Endodermal cell (in vitro differentiated cells): ENCODE measurements around the gene UQCR10. TPM values are rescaled to one million over a fixed set of nuclear protein-coding genes. Genes with fewer than 3 reads are reported as not detected.

Source experiments
- DNase-seq: peaks from one replicate; pipeline ENCODE4 v3.0.0-alpha.2; 2017
- H3K27ac ChIP-seq: 2 replicates; pipeline ENCODE4 v1.5.1; 2013; ENCODE audit warnings: mild to moderate bottlenecking, low read depth, low read length, moderate library complexity
- H3K27me3 ChIP-seq: 2 replicates; pipeline ENCODE4 v1.6.1; 2013; ENCODE audit warnings: mild to moderate bottlenecking, low read length, moderate library complexity; ENCODE audit not compliant: insufficient read depth, control insufficient read depth, poor library complexity, severe bottlenecking
- H3K36me3 ChIP-seq: 2 replicates; pipeline ENCODE4 v1.7.0; 2013; ENCODE audit warnings: mild to moderate bottlenecking, low read length, moderate library complexity; ENCODE audit not compliant: control insufficient read depth, insufficient read depth
- H3K4me1 ChIP-seq: one replicate; pipeline ENCODE4 v1.7.0; 2013; ENCODE audit warnings: low read length; ENCODE audit not compliant: control insufficient read depth, insufficient read depth
- H3K4me3 ChIP-seq: 2 replicates; pipeline ENCODE4 v1.5.1; 2013; ENCODE audit warnings: mild to moderate bottlenecking, low read length, moderate library complexity
- H3K9ac ChIP-seq: 2 replicates; pipeline ENCODE4 v1.6.1; 2013; ENCODE audit warnings: mild to moderate bottlenecking, low read length, moderate library complexity; ENCODE audit not compliant: poor library complexity, severe bottlenecking; ENCODE audit errors: extremely low read depth
- H3K9me3 ChIP-seq: 2 replicates; pipeline ENCODE4 v1.6.1; 2013; ENCODE audit warnings: mild to moderate bottlenecking, low read length, moderate library complexity; ENCODE audit not compliant: control insufficient read depth
- H3K27ac Mint-ChIP-seq: 2 replicates; pipeline ENCODE4 v1.8.0; 2020; ENCODE audit warnings: mixed read lengths
- H3K27me3 Mint-ChIP-seq: 2 replicates; pipeline ENCODE4 v1.8.0; 2021; ENCODE audit warnings: mild to moderate bottlenecking, mixed read lengths; ENCODE audit not compliant: insufficient read depth
- H3K36me3 Mint-ChIP-seq: 2 replicates; pipeline ENCODE4 v1.8.0; 2020; ENCODE audit warnings: low read depth, mixed read lengths
- H3K4me1 Mint-ChIP-seq: 2 replicates; pipeline ENCODE4 v1.8.0; 2020; ENCODE audit warnings: mixed read lengths
- H3K4me3 Mint-ChIP-seq: 2 replicates; pipeline ENCODE4 v1.8.0; 2020; ENCODE audit warnings: mild to moderate bottlenecking, moderate library complexity, mixed read lengths
- H3K9me3 Mint-ChIP-seq: 2 replicates; pipeline ENCODE4 v1.8.0; 2020; ENCODE audit warnings: mild to moderate bottlenecking, mixed read lengths
- WGBS, 2 experiments: methylation state at CpG; one replicate each; pipeline versions ENCODE4 v1.1.5 to v1.1.7; 2013; ENCODE audit warnings: missing lambda C conversion rate in 2 of 2, mixed read lengths in 1 of 2; ENCODE audit not compliant: insufficient coverage in 1 of 2, insufficient read length in 1 of 2; 5-methylcytosine and 5-hydroxymethylcytosine counted together
- total RNA-seq, 2 donors: library from RNA; stranded (reverse); fragmentation: NEBNext Ultra II Directional in 1 of 2; extraction: Animal tissue kit (Norgen Biotek cat#: 25700) in 1 of 2; gene quantifications; 2 replicates in 1 of 2; 3 replicates in 1 of 2; pipeline ENCODE4 v1.2.1, GENCODE V29; 2021
- TF ChIP-seq, protein P1 (sequence below): fragments of 200-600 bp; sonication (generic); conservative IDR thresholded peaks from 2 replicates; pipeline ENCODE4 v1.5.0; 2021; ENCODE audit warnings: antibody characterized with exemption, mild to moderate bottlenecking

The UQCR10 gene
- total RNA-seq, 2 donors from 2014 or later: 111 to 120 TPM

DNA sequence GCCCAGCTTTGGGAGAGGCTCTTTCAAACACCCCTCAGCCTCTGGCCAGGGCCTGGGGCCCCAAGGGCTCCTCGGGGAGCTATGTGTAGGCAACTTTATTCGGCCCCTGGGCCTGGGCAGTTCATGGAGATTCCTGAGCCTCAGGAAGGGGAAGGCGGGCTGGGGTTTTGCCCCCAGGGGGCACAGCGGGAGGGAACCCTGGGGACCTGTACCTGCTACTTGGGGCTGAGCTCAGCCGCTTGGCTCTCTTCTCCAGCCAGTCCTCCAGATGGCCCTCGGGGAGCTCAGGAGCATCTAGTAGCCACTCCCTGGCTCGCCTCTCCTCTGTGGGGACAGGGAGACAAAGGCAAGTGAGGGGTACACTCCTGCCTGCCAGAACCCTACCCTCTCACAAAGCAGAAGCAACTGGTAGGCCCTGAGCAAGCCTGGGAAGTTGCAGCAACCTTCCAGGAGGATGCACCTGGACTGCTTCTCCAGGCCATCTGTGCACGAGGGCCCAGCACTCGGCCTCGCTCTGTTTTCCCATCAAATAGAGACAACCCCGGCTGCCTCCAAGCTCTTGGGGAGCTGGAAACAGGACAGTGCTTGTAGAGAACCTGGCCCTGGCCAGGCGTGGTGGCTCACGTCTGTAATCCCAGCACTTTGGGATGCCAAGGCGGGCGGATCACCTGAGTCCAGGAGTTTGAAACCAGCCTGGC lies 28.9 kb upstream of the UQCR10 start:
- no peaks in the 10 kb centered on the region for H3K27me3 Mint-ChIP-seq
- peaks cover 9% of the 10 kb centered on the region for H3K36me3 Mint-ChIP-seq
- no peaks in the 10 kb centered on the region for H3K9me3 ChIP-seq
- peaks cover 8% of the 10 kb centered on the region for H3K4me1 Mint-ChIP-seq
- no peak overlapping the region for H3K27ac Mint-ChIP-seq
- no peak for DNase-seq
- no peak overlapping the region for H3K27ac ChIP-seq
- 89 to 95% methylated on average over 9 to 15 of the region's 15 CpGs for WGBS, 2 experiments
- H3K27me3 ChIP-seq: no peaks in the 10 kb centered on the region
- no peak overlapping the region for H3K4me3 Mint-ChIP-seq
- no peaks in the 10 kb centered on the region for H3K9me3 Mint-ChIP-seq
- H3K9ac ChIP-seq: no peak overlapping the region
- no peaks in the 10 kb centered on the region for H3K4me1 ChIP-seq
- no peak overlapping the region for H3K4me3 ChIP-seq
- TF ChIP-seq, protein P1, sequence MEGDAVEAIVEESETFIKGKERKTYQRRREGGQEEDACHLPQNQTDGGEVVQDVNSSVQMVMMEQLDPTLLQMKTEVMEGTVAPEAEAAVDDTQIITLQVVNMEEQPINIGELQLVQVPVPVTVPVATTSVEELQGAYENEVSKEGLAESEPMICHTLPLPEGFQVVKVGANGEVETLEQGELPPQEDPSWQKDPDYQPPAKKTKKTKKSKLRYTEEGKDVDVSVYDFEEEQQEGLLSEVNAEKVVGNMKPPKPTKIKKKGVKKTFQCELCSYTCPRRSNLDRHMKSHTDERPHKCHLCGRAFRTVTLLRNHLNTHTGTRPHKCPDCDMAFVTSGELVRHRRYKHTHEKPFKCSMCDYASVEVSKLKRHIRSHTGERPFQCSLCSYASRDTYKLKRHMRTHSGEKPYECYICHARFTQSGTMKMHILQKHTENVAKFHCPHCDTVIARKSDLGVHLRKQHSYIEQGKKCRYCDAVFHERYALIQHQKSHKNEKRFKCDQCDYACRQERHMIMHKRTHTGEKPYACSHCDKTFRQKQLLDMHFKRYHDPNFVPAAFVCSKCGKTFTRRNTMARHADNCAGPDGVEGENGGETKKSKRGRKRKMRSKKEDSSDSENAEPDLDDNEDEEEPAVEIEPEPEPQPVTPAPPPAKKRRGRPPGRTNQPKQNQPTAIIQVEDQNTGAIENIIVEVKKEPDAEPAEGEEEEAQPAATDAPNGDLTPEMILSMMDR: no peak
- no peaks in the 10 kb centered on the region for H3K36me3 ChIP-seq

DNA sequence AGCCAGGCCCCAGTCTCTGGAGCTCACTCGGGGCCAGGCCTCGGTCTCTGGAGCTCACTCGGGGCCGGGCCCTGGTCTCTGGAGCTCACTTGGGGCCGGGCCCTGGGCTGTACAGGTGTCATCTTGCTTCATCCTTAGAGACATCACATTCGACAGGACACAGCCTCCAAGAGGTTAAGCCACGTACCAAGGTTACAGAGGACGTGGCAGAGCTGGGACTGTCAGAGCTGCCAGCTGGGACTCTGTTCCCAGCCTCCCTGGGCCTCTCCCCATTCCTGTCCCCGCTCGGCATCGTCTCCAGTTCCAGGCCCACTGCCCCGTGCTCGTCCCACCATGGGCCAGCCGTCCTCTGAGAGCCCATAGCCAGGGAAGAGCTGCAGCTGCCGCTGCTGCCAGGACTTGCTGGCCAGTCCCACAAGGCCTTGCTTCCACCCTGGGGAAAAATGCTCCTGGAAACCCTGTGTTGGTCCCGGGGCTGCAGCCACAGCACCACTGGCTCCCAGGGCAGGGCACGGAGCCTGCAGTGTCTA lies 27.8 kb upstream of the UQCR10 start:
- TF ChIP-seq, protein P1: no peak
- 96 to 98% methylated on average over 15 to 17 of the region's 17 CpGs for WGBS, 2 experiments
- H3K27ac Mint-ChIP-seq: no peak overlapping the region
- Histone ChIP-seq H3K36me3 (no peaks in the 10 kb centered on the region), H3K4me1 (no peaks in the 10 kb centered on the region), H3K4me3 (no peak overlapping the region), H3K27ac (no peak overlapping the region), H3K27me3 (no peaks in the 10 kb centered on the region), H3K9me3 (no peaks in the 10 kb centered on the region), H3K9ac (no peak overlapping the region)
- H3K27me3 Mint-ChIP-seq: no peaks in the 10 kb centered on the region
- H3K36me3 Mint-ChIP-seq: peaks cover 9% of the 10 kb centered on the region
- H3K4me1 Mint-ChIP-seq: peaks cover 7% of the 10 kb centered on the region
- H3K9me3 Mint-ChIP-seq: no peaks in the 10 kb centered on the region
- no peak overlapping the region for H3K4me3 Mint-ChIP-seq
- no peak for DNase-seq

DNA sequence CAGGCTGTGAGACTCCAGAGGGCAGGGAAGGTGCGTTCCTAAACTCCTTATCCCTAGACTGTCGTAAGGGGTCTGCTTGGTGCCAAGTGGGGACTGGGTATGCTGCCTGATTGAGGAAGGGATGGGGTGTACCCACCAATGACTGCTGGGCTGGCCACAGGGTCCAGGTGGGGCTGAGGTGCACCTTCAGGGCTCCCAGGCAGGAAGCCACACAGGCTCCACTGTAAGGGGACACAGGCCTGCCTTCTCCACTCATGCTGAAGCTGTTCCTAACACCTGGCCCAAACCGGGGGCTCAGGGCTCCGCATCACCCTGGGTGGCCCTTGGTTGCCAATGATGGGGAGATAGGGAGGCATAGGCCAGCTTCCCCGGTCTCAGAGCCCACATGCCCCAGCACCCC lies 27.0 kb upstream of the UQCR10 start:
- no peaks in the 10 kb centered on the region for H3K27me3 ChIP-seq
- no peaks in the 10 kb centered on the region for H3K36me3 ChIP-seq
- Mint-ChIP-seq H3K27ac (peak overlapping the region; percentile 35), H3K9me3 (no peaks in the 10 kb centered on the region), H3K4me3 (no peak overlapping the region), H3K4me1 (no peaks in the 10 kb centered on the region), H3K27me3 (no peaks in the 10 kb centered on the region), H3K36me3 (peaks cover 9% of the 10 kb centered on the region)
- H3K9ac ChIP-seq: no peak overlapping the region
- TF ChIP-seq, protein P1: no peak
- 91 to 100% methylated on average over 1 to 5 of the region's 5 CpGs for WGBS, 2 experiments
- no peak for DNase-seq
- no peak overlapping the region for H3K4me3 ChIP-seq
- H3K27ac ChIP-seq: no peak overlapping the region
- H3K9me3 ChIP-seq: no peaks in the 10 kb centered on the region
- H3K4me1 ChIP-seq: no peaks in the 10 kb centered on the region
